ENCODE results near the gene RNF168.
"Not testable (repeated sequence)": the region's sequence is repeated elsewhere in the genome, so short reads cannot be mapped to it uniquely, and the experiment has no call there.

Gene RNF168, protein sequence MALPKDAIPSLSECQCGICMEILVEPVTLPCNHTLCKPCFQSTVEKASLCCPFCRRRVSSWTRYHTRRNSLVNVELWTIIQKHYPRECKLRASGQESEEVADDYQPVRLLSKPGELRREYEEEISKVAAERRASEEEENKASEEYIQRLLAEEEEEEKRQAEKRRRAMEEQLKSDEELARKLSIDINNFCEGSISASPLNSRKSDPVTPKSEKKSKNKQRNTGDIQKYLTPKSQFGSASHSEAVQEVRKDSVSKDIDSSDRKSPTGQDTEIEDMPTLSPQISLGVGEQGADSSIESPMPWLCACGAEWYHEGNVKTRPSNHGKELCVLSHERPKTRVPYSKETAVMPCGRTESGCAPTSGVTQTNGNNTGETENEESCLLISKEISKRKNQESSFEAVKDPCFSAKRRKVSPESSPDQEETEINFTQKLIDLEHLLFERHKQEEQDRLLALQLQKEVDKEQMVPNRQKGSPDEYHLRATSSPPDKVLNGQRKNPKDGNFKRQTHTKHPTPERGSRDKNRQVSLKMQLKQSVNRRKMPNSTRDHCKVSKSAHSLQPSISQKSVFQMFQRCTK

DNA sequence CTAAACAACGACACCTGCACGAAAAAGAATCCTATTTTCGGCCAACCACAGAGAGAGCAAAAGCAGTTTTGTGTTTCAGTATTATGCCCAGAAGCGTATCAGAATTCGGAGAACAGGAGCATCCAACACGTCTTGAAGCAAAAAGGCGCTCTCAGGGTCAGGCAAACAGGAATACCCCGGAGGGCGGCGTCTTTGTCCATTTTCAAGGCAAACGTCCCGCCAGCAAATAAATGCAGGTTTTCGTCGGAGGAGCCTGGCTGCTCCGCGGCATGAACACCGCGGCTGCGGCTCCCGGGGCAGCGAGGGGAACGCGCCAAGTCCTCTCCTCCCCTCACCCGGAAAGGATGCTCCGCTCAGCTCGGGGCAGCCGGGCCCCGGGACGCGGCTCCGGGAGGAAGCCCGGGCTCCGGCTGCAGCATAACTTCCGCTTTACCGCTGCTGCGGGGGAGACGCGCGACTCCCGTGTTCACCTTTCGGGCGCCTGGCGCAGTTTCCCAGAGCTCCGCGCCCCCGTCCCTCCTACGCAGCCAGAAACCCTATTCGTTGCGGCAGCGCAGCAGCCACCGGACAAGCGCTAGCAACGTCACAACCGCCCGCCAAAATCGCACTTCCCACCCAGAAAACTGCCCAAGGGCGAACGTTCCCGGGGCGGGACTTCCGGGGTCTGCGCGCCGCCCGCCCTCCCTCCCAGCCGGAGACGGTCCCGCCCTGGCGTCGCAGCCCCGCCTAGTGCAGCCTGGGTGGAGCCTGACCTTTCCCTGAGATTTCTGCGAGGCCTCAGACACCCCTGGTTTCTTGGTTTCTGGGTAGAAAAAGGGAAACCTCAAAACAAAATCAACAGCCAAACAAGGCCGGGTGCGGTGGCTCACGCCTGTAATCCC is at the start of gene RNF168:
Gene RNF168 (minus strand): TSS at position 573 of the 881 bp plus-strand sequence. CDS start 595 bp downstream, outside the sequence.
- peak; percentile 94 for DNase-seq (ENCODE audit: low read depth)

DNA sequence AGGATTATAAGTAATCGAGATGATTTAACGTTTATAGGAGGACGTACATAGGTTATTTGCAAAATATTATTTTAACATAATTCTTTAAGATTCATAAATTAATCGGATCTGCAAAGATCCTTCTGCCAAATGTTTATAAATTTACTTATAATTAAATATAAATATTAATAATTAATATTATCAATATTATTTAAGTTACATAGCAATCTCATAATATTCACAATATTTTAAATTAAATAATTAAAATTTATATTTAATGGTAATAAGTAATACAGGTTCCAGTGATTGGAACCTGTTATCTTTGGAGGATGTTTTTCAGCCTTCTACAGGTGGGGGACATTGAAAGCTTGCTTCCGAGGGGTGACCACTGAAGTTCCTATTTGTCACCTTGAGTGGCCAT is 48.7 kb upstream of the RNF168 start:
- DNase-seq (ENCODE audit: low read depth), result no peak

DNA sequence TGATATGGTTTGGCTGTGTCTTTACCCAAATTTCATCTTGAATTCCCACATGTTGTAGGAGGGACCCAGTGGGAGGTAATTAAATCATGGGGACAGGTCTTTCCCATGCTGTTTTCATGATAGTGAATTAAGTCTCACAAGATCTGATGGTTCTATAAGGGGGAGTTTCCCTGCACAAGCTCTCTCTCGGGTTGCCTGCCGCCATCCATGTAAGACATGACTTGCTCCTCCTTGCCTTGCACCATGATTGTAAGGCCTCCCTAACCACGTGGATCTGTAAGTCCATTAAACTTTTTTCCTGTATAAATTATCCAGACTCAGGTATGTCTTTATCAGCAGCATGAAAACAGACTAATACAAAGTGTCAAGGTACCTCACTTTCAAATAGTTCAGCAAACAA is 46.6 kb upstream of the RNF168 start:
- not testable (repeated sequence) for DNase-seq (ENCODE audit: low read depth)

DNA sequence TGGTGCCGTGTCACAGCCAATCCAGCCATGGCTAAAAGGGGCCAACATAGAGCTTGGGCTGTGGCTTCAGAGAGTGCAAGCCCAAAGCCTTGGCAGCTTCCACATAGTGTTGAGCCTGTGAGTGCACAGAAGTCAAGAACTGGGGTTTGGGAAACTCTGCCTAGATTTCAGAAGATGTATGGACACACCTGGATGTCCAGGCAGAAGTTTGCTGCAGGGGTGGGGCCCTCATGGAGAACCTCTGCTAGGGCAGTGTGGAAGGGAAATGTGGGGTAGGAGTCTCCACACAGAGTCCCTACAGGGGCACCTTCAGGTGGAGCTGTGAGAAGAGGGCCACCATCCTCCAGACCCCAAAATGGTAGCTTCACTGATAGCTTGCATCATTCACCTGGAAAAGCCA is 45.7 kb upstream of the RNF168 start:
- not testable (repeated sequence) for DNase-seq (ENCODE audit: low read depth)

DNA sequence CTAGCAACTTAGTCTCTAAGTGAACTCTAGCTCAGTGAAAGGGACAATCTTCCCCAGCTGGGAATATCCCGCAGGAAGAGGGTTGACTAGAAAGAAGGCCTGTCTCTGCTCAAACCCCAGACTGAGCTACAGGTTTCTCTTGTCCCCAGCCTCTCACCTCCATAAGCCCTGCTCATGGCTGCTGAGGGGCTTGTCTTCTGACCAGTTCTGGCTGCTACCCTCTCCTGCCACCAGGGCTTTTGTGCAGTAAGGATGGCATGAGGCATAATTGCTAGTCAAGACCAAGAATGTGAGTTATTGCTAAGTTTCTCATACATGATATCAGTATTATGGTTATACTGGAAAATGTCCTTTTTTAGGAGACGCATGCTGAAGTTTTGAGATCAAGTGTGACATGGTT is 43.5 kb upstream of the RNF168 start:
- no peak for DNase-seq (ENCODE audit: low read depth)

DNA sequence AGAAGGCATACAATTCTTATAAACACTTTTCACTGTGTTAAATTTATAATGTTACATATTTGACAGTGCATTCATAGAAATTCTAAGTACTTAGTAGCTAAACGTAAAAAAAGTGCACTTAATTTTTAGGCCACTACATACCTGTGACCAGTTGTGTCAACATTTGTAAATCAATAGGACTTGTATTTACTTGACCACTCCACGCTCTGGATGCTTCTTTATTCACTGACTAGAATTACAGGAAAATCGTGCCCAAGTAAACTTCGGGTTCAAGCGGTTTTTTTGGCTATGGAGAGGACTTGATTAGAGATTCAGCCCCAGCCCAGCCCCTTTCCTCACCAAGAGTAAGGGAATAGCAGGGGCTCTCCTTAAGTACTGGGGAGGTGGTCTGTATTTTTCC is 43.0 kb upstream of the RNF168 start:
- no peak for DNase-seq (ENCODE audit: low read depth)

DNA sequence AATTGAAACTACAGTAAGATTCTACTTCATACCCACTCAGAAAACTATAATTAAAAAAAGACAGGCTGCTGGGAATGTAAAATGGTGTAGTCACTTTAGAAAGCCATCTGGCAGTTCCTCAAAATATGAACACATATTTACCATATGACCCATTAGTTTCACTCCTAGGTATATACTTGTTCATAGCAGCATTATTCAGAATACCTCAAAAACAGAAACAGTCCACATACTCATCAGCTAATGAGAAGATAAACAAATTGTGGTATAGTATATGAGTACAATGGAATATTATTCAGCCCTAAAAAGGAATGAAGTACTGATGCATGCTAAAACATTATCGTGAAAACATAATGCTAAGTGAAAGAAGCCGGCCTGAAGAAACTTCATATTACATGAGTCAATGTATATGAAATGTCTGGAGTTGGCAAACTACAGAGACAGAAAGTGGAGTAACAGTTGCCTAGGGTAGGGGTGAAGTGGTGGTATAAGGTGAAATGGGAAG is 41.0 kb upstream of the RNF168 start:
- DNase-seq (ENCODE audit: low read depth), result no peak

DNA sequence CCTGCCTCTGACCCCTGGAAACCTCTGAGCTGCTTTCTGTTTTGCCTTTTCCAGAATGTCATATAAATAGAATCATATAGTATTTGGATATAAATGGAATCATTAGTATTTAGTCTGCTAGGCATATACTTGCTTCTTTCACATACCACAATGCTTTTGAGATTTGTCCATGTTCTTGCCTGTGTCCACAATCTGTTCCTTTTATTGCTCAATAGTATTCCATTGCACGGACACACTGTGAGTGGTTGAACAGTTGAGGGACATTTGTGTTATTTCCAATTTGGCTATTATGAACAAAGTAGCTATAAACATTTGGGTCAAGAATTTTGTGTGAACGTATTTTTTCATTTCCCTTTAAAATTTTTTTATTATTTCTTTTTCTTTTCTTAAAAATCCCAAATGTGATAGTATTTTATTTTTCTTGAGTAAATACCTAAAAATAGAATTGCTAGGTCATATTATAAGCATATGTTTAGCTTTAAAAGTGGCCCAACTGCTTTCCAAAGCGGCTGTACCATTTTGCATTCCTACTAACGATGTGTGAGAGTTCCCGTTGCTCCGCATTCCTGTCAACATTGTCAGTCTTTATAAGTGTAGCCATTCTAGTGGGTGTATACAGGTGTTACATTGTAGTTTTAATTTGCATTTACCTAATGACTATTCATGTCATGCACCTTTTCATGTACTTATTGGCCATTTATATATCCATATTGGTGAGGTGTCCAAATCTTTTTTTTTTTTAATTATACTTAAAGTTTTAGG is 38.3 kb upstream of the RNF168 start:
- no peak for DNase-seq (ENCODE audit: low read depth)

DNA sequence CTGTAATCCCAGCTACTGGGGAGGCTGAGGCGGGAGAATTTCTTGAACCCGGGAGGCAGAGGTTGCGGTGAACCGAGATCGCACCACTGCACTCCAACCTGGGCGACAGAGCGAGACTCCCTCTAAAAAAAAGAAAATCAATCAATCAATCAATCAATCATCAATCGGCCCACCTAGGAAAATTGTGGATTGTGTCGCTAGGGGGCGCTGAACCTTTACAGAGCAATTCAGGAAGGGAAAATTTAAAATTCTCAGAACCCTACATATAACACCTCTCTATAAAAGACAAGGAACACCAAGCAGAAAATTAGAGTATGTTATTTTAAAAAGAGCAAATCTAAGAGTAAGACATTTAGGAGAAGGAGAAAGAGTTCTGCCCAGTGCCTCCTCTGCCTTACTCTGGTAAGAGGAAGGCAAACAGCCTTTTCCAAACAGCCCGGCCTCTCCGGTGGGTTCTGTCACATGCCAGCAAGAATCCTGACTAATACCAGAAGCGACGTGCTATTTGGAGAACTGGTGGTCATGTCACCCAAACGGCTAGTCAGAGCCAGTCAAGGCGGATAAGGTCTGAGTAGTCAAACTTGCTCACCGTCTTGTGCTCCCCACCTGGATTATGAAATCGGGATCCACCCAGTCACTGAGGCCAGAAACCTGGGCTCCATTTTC is 33.9 kb upstream of the RNF168 start:
- DNase-seq (ENCODE audit: low read depth), result peak; percentile 14

DNA sequence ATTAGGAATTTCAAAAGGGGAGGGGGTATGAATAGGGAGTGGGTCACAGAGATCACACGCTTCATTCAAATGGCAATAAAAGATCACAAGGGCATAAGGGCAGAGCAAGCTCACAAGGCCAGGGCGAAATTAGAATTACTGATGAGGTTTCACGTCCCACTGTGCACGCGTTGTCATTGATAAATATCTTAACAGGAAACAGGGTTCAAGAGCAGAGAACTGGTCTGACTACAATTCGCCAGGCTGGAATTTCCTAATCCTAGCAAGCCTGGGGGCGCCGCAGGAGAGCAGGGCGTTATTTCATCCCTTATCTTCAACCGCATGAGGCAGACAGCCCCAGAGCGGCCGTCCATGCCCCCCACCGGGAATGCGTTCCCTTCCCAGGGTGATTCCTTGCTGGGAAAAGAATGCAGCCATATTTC is 29.7 kb upstream of the RNF168 start:
- peak; percentile 13 for DNase-seq (ENCODE audit: low read depth)

DNA sequence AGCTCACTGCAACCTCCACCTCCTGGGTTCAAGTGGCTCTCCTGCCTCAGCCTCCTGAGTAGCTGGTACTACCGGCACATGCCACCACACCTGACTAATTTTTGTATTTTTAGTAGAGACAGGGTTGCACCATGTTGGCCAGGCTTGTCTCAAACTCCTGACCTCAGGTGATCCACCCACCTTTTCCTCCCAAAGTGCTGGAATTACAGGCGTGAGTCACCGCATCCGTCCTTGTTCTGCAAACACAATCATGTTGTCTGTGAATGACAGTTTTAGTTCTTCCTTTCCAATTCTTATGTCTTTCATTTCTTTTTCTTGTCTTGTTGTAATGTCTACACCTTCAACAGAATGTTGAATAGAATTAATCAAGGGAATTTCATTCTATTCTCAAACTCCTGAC is 27.9 kb upstream of the RNF168 start:
- DNase-seq (ENCODE audit: low read depth), result no peak

DNA sequence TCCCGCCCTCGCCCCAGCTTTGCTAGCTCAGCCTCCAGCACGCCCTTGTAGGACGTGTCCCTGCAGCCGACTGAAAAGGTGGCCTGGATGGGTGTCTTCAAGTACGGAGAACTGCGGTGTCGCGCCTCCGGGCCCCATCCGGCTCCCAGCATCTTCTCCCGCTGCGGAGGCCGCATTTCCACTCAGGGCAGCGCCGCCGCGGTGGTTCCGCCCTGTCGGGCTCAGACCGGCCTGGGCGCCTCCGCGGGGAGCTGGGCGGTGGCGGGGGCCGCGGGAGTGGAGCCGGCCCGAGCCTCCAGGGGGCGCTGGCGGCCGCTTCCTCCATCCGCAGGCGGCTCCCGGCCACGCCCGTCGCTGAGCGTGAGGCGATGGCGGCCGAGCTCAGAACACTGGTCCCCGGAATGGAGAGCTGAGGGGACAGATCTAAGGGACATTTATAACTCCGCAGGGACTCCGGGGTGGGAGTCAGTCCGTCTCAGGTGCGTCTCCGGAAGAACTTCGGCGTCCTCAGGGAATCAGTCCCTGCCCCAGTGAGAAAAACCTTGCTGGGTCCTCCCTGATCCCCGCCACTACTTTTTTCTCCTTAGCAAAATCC is 25.2 kb upstream of the RNF168 start:
- DNase-seq (ENCODE audit: low read depth), result peak; percentile 76

DNA sequence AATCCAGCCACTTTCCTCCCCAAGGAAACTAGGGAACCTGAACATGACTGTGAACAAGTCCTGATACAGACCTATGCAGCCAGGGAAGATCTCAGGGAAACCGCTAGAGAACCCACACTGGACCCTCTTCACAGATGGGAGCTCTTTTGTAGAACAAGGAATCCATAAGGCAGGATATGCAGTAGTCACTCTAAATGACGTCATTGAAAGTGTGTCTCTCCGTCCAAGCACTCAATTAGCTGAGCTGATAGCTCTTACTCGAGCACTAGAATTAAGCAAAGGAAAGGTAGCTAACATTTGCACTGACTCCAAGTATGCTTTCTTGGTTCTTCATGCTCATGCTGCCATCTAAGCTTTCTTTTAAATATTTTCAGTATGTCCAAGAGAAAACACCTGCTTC is 21.6 kb upstream of the RNF168 start:
- no peak for DNase-seq (ENCODE audit: low read depth)

DNA sequence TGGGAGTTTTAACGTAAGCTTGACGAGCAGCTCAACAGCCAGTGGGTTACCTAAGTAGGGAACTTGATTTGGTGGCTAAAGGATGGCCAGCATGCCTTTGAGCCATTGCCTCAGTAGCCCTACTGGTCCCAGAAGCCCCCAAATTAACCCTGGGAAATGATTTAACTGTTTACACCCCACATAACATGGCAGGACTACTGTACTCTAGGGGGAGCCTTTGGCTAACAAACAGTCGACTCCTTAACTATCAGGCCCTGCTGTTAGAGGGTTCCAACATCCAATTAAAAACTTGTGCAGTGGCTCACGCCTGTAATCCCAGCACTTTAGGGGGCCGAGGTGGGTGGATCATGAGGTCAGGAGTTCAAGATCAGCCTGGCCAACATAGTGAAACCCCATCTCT is 21.0 kb upstream of the RNF168 start:
- no peak for DNase-seq (ENCODE audit: low read depth)

DNA sequence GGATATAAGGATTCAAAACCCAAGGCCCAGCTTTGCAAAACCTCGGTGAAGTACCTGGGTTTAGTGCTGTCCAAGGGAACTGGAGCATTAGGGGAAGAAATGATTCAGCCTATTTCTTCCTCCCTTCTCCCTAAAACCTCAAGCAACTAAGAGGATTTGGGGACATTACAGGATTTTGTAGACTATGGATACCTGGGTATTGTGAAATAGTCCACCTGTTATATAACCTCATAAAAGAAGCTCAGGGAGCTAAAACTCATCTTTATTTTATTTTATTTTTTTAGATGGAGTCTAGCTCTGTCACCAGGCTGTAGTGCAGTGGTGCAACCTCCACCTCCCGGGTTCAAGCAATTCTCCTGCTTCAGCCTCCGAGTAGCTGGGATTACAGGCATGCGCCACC is 20.3 kb upstream of the RNF168 start:
- no peak for DNase-seq (ENCODE audit: low read depth)

DNA sequence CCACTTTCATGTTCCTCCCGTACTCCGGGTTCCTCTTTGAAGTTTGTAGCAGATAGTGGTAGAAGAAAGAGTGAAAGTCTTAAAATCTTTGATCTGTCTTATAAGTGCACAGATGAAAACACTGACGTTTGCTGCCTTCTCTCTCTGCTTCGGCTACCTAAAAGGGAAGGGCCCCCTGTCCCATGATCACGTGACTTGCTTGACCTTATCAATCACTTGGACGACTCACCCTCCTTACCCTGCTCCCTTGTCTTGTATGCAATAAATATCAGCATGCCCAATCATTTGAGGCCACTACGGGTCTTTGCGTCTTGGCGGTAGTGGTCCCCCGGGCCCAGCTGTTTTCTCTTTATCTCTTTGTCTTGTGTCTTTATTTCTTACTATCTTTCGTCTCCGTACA is 17.7 kb upstream of the RNF168 start:
- not testable (repeated sequence) for DNase-seq (ENCODE audit: low read depth)

DNA sequence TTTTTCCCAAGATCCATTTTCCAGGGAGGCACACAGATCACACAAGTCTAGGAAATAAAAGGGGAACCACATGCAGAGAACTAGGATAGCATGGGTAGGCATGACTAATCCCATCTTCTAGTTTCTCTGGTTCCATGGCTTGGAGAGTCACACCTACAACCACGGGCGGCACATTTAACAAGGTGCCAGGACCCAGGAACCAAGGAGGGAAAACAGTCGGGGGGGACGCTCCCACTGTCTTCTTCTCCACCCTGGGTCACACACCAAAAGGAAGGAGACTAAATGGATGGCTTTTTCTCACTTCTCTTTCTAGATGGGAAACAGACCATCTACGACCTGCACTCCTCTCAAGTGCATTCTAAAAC is 16.1 kb upstream of the RNF168 start:
- DNase-seq (ENCODE audit: low read depth), result no peak

DNA sequence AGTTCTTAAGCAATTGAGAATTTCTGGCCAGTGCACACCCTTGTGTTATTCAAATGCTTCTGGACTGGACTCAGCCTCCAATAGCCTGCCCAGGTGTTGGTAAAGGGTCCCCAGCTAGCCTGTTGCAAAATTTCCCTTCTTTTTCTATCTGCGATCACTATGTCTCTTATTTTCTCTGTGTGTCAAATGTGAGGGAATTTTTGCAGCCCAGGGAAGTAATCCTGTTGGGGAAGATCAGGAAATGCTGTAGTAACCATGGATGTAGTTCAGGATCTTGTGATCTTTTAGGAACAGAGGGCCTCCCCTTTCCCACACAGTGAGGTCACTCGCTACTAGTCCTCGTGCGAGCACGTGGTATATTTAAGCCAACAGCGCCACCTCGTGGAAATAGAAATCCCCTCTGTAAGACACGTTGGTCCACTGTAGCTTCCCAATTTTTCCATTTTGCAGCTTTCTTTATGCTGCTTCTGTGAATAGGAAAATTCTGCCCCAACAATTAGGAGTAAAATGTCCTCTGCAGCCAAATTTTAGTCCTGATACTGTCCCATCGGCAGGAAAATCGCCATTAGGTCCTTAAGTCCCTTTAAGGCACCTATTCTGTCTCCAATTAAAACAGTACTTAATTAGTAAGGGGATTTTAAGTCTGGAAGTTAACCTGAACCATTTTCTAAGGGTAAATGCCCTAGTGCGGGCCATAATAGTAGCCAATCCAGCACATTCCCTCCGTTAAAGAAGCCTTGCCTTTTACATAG is 15.6 kb upstream of the RNF168 start:
- DNase-seq (ENCODE audit: low read depth), result peak; percentile 78

DNA sequence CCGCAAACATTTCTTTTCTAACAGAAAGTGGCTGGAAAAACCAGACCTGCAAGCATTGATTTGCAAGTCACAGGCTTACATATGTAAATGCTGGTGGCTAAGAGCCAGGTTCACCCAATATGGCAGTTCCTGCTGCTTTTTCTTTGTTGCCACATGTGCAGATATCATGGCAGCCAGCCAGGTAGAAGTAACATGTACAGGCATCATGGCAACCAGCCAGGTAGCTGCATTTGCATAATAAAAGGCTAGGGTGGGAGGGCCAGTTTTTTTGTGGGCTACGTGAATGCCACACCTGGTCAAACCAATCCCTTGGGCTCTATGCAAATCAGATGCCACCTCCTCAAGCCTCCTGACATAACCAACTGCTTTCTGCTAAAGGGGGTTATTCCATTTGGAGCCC is 14.4 kb upstream of the RNF168 start:
- no peak for DNase-seq (ENCODE audit: low read depth)

DNA sequence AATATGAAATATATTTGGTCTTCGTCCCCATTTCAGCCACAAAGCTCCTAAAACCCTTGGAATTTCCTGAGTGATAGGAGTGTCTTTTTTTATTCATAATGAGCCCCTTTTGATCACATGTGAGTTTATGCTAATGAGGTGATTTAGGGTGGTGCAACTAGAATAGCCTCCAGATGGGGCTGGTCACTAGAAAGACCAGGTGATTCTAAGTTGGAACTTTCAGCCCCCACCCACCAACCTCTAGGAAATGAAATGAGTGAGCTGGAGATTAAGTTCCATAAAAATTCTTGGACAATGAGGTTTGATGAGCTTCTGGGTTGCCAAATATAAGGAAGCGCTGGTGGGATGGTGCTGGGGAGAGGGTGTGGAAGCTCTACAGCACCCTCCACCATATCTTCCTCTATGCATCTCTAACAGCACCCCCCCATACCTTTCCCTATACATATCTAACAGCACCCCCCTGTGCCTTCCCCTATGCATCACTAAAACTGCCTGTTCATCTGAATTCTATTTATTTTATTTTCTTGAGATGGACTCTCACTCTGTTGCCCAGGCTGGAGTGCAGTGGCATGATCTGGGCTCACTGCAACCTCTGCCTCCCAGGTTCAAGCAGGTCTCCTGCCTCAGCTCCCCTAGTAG is 13.7 kb upstream of the RNF168 start:
- no peak for DNase-seq (ENCODE audit: low read depth)
